Nephron (organoid): Measurements from ENCODE around the gene TCF4.

Experiments
- H3K27ac Mint-ChIP-seq, 3 experiments: 2 replicates each; pipeline ENCODE4 v1.8.0; 2020; ENCODE audit warnings: mixed read lengths in 3 of 3, mild to moderate bottlenecking in 2 of 3, moderate library complexity in 1 of 3
- H3K27me3 Mint-ChIP-seq: 2 replicates; pipeline ENCODE4 v1.8.0; 2021; ENCODE audit warnings: low read depth, mild to moderate bottlenecking, moderate library complexity, mixed read lengths
- H3K36me3 Mint-ChIP-seq: 2 replicates; pipeline ENCODE4 v1.8.0; 2020; ENCODE audit warnings: low read depth, mixed read lengths
- H3K4me1 Mint-ChIP-seq: 2 replicates; pipeline ENCODE4 v1.8.0; 2020; ENCODE audit warnings: mixed read lengths
- H3K4me3 Mint-ChIP-seq, 3 experiments: 2 replicates each; pipeline ENCODE4 v1.8.0; 2020; ENCODE audit warnings: mild to moderate bottlenecking in 3 of 3, mixed read lengths in 3 of 3, moderate library complexity in 2 of 3
- H3K9me3 Mint-ChIP-seq: 2 replicates; pipeline ENCODE4 v1.8.0; 2020; ENCODE audit warnings: mixed read lengths
- TF ChIP-seq, protein P1 (sequence below), 3 experiments: fragments of 200-600 bp; sonication (generic); IDR thresholded peaks; one replicate each; pipeline ENCODE4 v1.5.0; 2021; ENCODE audit warnings: antibody characterized with exemption in 3 of 3; ENCODE audit not compliant: unreplicated experiment in 3 of 3

Gene TCF4

DNA sequence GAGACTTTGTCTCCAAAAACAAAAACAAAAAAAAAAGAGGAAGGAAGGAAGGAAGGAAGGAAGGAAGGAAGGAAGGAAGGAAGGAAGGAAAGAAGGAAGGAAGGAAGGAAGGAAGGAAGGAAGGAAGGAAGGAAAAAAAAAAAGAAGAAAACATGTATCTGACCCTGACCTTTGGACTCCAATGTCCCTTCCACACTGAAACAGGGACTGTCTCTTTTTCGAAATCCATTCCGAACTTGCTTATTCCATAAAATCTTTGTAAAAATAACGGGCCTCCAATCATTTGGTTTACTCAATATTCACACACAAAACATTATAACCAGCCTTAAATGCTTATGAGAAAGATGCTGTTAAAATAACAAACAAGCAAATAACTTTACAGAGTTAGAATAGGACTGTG, 225.7 kb downstream of the TCF4 start:
- H3K4me3 Mint-ChIP-seq, result no peak overlapping the region
- no peaks in the 10 kb centered on the region for H3K4me1 Mint-ChIP-seq
- TF ChIP-seq, protein P1, sequence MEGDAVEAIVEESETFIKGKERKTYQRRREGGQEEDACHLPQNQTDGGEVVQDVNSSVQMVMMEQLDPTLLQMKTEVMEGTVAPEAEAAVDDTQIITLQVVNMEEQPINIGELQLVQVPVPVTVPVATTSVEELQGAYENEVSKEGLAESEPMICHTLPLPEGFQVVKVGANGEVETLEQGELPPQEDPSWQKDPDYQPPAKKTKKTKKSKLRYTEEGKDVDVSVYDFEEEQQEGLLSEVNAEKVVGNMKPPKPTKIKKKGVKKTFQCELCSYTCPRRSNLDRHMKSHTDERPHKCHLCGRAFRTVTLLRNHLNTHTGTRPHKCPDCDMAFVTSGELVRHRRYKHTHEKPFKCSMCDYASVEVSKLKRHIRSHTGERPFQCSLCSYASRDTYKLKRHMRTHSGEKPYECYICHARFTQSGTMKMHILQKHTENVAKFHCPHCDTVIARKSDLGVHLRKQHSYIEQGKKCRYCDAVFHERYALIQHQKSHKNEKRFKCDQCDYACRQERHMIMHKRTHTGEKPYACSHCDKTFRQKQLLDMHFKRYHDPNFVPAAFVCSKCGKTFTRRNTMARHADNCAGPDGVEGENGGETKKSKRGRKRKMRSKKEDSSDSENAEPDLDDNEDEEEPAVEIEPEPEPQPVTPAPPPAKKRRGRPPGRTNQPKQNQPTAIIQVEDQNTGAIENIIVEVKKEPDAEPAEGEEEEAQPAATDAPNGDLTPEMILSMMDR (IDR thresholded peaks at IDR 0.05; ENCODE audit: unreplicated experiment in 3 of 3), result no peak
- H3K27me3 Mint-ChIP-seq, result no peaks in the 10 kb centered on the region
- no peak overlapping the region for H3K27ac Mint-ChIP-seq
- H3K9me3 Mint-ChIP-seq, result peaks cover 3% of the 10 kb centered on the region
- H3K36me3 Mint-ChIP-seq, result peaks cover 7% of the 10 kb centered on the region

GRCh38 chr18:55361492-55362250, 226.3 kb downstream of the TCF4 start:
- no peaks in the 10 kb centered on the region for H3K27me3 Mint-ChIP-seq
- no peak overlapping the region for H3K27ac Mint-ChIP-seq
- H3K9me3 Mint-ChIP-seq, result peaks cover 3% of the 10 kb centered on the region
- peaks cover 7% of the 10 kb centered on the region for H3K36me3 Mint-ChIP-seq
- no peaks in the 10 kb centered on the region for H3K4me1 Mint-ChIP-seq
- H3K4me3 Mint-ChIP-seq, result no peak overlapping the region
- TF ChIP-seq, protein P1 (IDR thresholded peaks at IDR 0.05; ENCODE audit: unreplicated experiment in 3 of 3), result no peak

DNA sequence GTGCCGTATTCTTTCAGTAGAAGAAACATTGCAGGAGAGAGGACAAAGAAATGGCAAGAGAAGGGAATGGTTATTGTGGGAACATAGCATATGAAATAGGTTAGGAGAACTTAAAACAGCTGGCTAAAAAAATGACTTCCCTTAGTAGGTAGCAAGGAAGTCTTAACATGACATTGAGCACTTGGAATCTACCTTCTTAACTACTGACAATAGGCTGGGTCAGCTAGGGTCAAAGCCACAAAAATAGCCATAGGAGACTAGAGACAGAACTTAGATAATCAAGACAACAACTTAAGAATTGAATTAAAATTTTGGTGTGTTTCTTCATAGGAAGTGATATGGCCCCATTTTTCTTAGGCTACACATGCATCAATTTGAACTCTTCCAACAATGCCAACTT, 227.9 kb downstream of the TCF4 start:
- H3K36me3 Mint-ChIP-seq, result peaks cover 7% of the 10 kb centered on the region
- peaks cover 3% of the 10 kb centered on the region for H3K9me3 Mint-ChIP-seq
- H3K27me3 Mint-ChIP-seq, result no peaks in the 10 kb centered on the region
- TF ChIP-seq, protein P1 (IDR thresholded peaks at IDR 0.05; ENCODE audit: unreplicated experiment in 3 of 3), result no peak
- no peak overlapping the region for H3K27ac Mint-ChIP-seq
- no peak overlapping the region for H3K4me3 Mint-ChIP-seq
- H3K4me1 Mint-ChIP-seq, result peaks cover 4% of the 10 kb centered on the region

GRCh38 chr18:55356815-55357214, 231.2 kb downstream of the TCF4 start:
- no peak overlapping the region for H3K4me3 Mint-ChIP-seq
- no peaks in the 10 kb centered on the region for H3K27me3 Mint-ChIP-seq
- peaks cover 23% of the 10 kb centered on the region for H3K4me1 Mint-ChIP-seq
- no peak overlapping the region for H3K27ac Mint-ChIP-seq
- TF ChIP-seq, protein P1 (IDR thresholded peaks at IDR 0.05; ENCODE audit: unreplicated experiment in 3 of 3), result no peak
- peaks cover 3% of the 10 kb centered on the region for H3K9me3 Mint-ChIP-seq
- H3K36me3 Mint-ChIP-seq, result peaks cover 7% of the 10 kb centered on the region

- Mint-ChIP-seq H3K9me3 (no peaks in the 10 kb centered on the region), H3K27me3 (no peaks in the 10 kb centered on the region), H3K27ac (peak overlapping the region; percentile 8 to 61 (median 22)), H3K4me1 (peaks cover 33% of the 10 kb centered on the region), H3K36me3 (no peaks in the 10 kb centered on the region), H3K4me3 (no peak overlapping the region)
- TF ChIP-seq, protein P1 (IDR thresholded peaks at IDR 0.05; ENCODE audit: unreplicated experiment in 3 of 3), result no peak
Observed at GRCh38 chr18:55355223-55355622, 232.8 kb downstream of the TCF4 start.

DNA sequence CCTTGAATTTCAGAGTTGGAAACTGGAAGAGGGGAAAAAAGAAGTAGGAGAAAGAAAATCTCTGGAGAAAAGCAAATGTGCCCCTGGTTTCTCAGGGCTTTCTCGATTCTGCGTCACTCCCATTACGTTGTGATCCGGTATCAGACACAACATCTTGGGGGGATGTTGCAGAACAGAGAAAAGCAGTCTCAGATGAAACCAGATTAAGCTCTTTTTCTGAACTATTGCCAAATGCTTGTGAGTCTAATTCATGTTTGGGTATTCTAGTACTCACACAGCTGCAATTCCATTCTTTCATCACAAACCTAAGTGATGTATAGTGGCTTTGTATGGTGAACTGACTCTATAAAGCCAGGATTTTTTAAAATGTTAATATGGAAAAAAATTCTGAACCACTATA, 233.2 kb downstream of the TCF4 start:
- Mint-ChIP-seq H3K36me3 (no peaks in the 10 kb centered on the region), H3K27ac (peak overlapping the region in 2 of 3 experiments; percentile 34 to 61), H3K4me3 (no peak overlapping the region), H3K27me3 (no peaks in the 10 kb centered on the region), H3K9me3 (no peaks in the 10 kb centered on the region), H3K4me1 (peaks cover 37% of the 10 kb centered on the region)
- TF ChIP-seq, protein P1 (IDR thresholded peaks at IDR 0.05; ENCODE audit: unreplicated experiment in 3 of 3), result no peak
